Muscle layer of colon (tissue), 2 donors: Measurements from ENCODE around the gene SLC28A1.
"Not testable (repeated sequence)": the region's sequence is repeated elsewhere in the genome, so short reads cannot be mapped to it uniquely, and the experiment has no call there.

Experiments used
- H3K27ac ChIP-seq: one replicate; pipeline ENCODE4 v1.7.0; 2013; ENCODE audit warnings: low read depth, mild to moderate bottlenecking, low read length, moderate library complexity
- H3K27me3 ChIP-seq, 2 donors: one replicate each; pipeline ENCODE4 v1.7.0; 2013; ENCODE audit warnings: low read length in 2 of 2, mild to moderate bottlenecking in 2 of 2; ENCODE audit not compliant: insufficient read depth in 2 of 2, control insufficient read depth in 1 of 2
- H3K36me3 ChIP-seq: one replicate; pipeline ENCODE4 v1.7.0; 2013; ENCODE audit warnings: mild to moderate bottlenecking, low read length; ENCODE audit not compliant: insufficient read depth
- H3K4me1 ChIP-seq: one replicate; pipeline ENCODE4 v1.7.0; 2013; ENCODE audit warnings: mild to moderate bottlenecking, low read length; ENCODE audit not compliant: insufficient read depth
- H3K4me3 ChIP-seq, 2 donors: one replicate each; pipeline ENCODE4 v1.7.0; 2013; ENCODE audit warnings: low read length in 2 of 2, low read depth in 1 of 2, mild to moderate bottlenecking in 1 of 2, moderate library complexity in 1 of 2
- H3K9ac ChIP-seq: one replicate; pipeline ENCODE4 v1.7.0; 2013; ENCODE audit warnings: low read length
- H3K9me3 ChIP-seq: one replicate; pipeline ENCODE4 v1.7.0; 2013; ENCODE audit warnings: mild to moderate bottlenecking, low read length
- donor health status: abdominal sarcoma.
- donor health status: Adenocarcinoma of cecum.

Gene SLC28A1

GRCh38 chr15:84877701-84878100 is 6.8 kb upstream of the SLC28A1 start:
- not testable (repeated sequence) for H3K4me1 ChIP-seq, H3K9me3 ChIP-seq, H3K4me3 ChIP-seq, H3K27ac ChIP-seq, H3K36me3 ChIP-seq, H3K27me3 ChIP-seq, H3K9ac ChIP-seq

- no peak overlapping the region for H3K9ac ChIP-seq
- no peaks in the 10 kb centered on the region for H3K27me3 ChIP-seq
- no peaks in the 10 kb centered on the region for H3K4me1 ChIP-seq
- no peaks in the 10 kb centered on the region for H3K9me3 ChIP-seq
- no peak overlapping the region for H3K27ac ChIP-seq
- no peak overlapping the region for H3K4me3 ChIP-seq
- H3K36me3 ChIP-seq: no peaks in the 10 kb centered on the region
These were observed 6.0 kb upstream of the SLC28A1 start for GRCh38 chr15:84878504-84878903.

GRCh38 chr15:84879088-84879780 is 5.2 kb upstream of the SLC28A1 start:
- Histone ChIP-seq H3K27me3 (no peaks in the 10 kb centered on the region), H3K4me3 (no peak overlapping the region), H3K36me3 (no peaks in the 10 kb centered on the region), H3K27ac (no peak overlapping the region), H3K9ac (no peak overlapping the region), H3K4me1 (no peaks in the 10 kb centered on the region), H3K9me3 (no peaks in the 10 kb centered on the region)

GRCh38 chr15:84880007-84880406 is 4.5 kb upstream of the SLC28A1 start:
- Histone ChIP-seq H3K4me3 (no peak overlapping the region), H3K36me3 (no peaks in the 10 kb centered on the region), H3K27me3 (no peaks in the 10 kb centered on the region), H3K4me1 (no peaks in the 10 kb centered on the region), H3K27ac (no peak overlapping the region), H3K9me3 (no peaks in the 10 kb centered on the region), H3K9ac (no peak overlapping the region)

- no peaks in the 10 kb centered on the region for H3K36me3 ChIP-seq
- H3K27me3 ChIP-seq: no peaks in the 10 kb centered on the region
- H3K9me3 ChIP-seq: no peaks in the 10 kb centered on the region
- H3K27ac ChIP-seq: no peak overlapping the region
- H3K4me1 ChIP-seq: no peaks in the 10 kb centered on the region
- no peak overlapping the region for H3K9ac ChIP-seq
- H3K4me3 ChIP-seq: no peak overlapping the region
These were observed 3.5 kb upstream of the SLC28A1 start for GRCh38 chr15:84880822-84881519.

- no peak overlapping the region for H3K4me3 ChIP-seq
- no peaks in the 10 kb centered on the region for H3K9me3 ChIP-seq
- H3K4me1 ChIP-seq: no peaks in the 10 kb centered on the region
- H3K27ac ChIP-seq: no peak overlapping the region
- no peak overlapping the region for H3K9ac ChIP-seq
- no peaks in the 10 kb centered on the region for H3K36me3 ChIP-seq
- no peaks in the 10 kb centered on the region for H3K27me3 ChIP-seq
These were observed 3.0 kb upstream of the SLC28A1 start for GRCh38 chr15:84881520-84881830.

GRCh38 chr15:84883466-84883865 is 996 bp upstream of the SLC28A1 start:
- no peak overlapping the region for H3K9ac ChIP-seq
- no peaks in the 10 kb centered on the region for H3K36me3 ChIP-seq
- H3K4me1 ChIP-seq: no peaks in the 10 kb centered on the region
- no peak overlapping the region for H3K4me3 ChIP-seq
- H3K27me3 ChIP-seq: no peaks in the 10 kb centered on the region
- no peaks in the 10 kb centered on the region for H3K9me3 ChIP-seq
- H3K27ac ChIP-seq: no peak overlapping the region

- no peak overlapping the region for H3K9ac ChIP-seq
- H3K27ac ChIP-seq: no peak overlapping the region
- H3K9me3 ChIP-seq: no peaks in the 10 kb centered on the region
- H3K27me3 ChIP-seq: peaks cover 0 to 6% of the 10 kb centered on the region in 2 donors
- H3K4me1 ChIP-seq: no peaks in the 10 kb centered on the region
- no peak overlapping the region for H3K4me3 ChIP-seq
- no peaks in the 10 kb centered on the region for H3K36me3 ChIP-seq
These were observed 1.3 kb downstream of the SLC28A1 start for GRCh38 chr15:84885801-84886200.

- no peaks in the 10 kb centered on the region for H3K4me1 ChIP-seq
- no peaks in the 10 kb centered on the region for H3K36me3 ChIP-seq
- peaks cover 0 to 6% of the 10 kb centered on the region in 2 donors for H3K27me3 ChIP-seq
- no peaks in the 10 kb centered on the region for H3K9me3 ChIP-seq
- H3K9ac ChIP-seq: no peak overlapping the region
- H3K27ac ChIP-seq: no peak overlapping the region
- no peak overlapping the region for H3K4me3 ChIP-seq
These were observed 1.9 kb downstream of the SLC28A1 start for GRCh38 chr15:84886211-84886983.

- no peak overlapping the region for H3K4me3 ChIP-seq
- H3K4me1 ChIP-seq: no peaks in the 10 kb centered on the region
- H3K9me3 ChIP-seq: no peaks in the 10 kb centered on the region
- H3K27me3 ChIP-seq: peaks cover 0 to 6% of the 10 kb centered on the region in 2 donors
- H3K9ac ChIP-seq: no peak overlapping the region
- no peaks in the 10 kb centered on the region for H3K36me3 ChIP-seq
- H3K27ac ChIP-seq: no peak overlapping the region
These were observed 2.5 kb downstream of the SLC28A1 start for GRCh38 chr15:84886984-84887299.

GRCh38 chr15:84887938-84888337 is 3.5 kb downstream of the SLC28A1 start:
- Histone ChIP-seq H3K4me3 (no peak overlapping the region), H3K36me3 (no peaks in the 10 kb centered on the region), H3K4me1 (no peaks in the 10 kb centered on the region), H3K27me3 (peaks cover 0 to 6% of the 10 kb centered on the region in 2 donors), H3K9ac (no peak overlapping the region), H3K27ac (no peak overlapping the region), H3K9me3 (no peaks in the 10 kb centered on the region)
